Tibial nerve (tissue), 4 donors: ENCODE measurements around the gene PAQR9. TPM values are rescaled to one million over a fixed set of nuclear protein-coding genes. Genes with fewer than 3 reads are reported as not detected.

Source experiments
- DNase-seq, 2 donors: peaks; one replicate each; pipeline ENCODE4 v3.0.0-alpha.2; 2019; ENCODE audit warnings: low spot score in 2 of 2
- H3K27ac ChIP-seq, 4 donors: fragments of 200-600 bp; sonication (generic) in 3 of 4; one replicate each; pipeline ENCODE4 v1.5.1; 2017 to 2019; ENCODE audit warnings: mild to moderate bottlenecking in 1 of 4
- H3K27me3 ChIP-seq, 2 donors: fragments of 200-600 bp; sonication (generic) in 1 of 2; one replicate each; pipeline versions ENCODE4 v1.5.1 to v1.6.0; 2017 to 2019
- H3K36me3 ChIP-seq, 3 donors: fragments of 200-600 bp; sonication (generic); one replicate each; pipeline ENCODE4 v1.5.1; 2018 to 2019
- H3K4me1 ChIP-seq, 4 donors: fragments of 200-600 bp; sonication (generic) in 3 of 4; one replicate each; pipeline ENCODE4 v1.5.1; 2017 to 2019
- H3K4me3 ChIP-seq, 4 donors: fragments of 200-600 bp; sonication (generic) in 3 of 4; one replicate each; pipeline ENCODE4 v1.5.1; 2017 to 2019; ENCODE audit warnings: mild to moderate bottlenecking in 1 of 4, moderate library complexity in 1 of 4
- H3K9me3 ChIP-seq, 4 donors: fragments of 200-600 bp; sonication (generic) in 3 of 4; one replicate each; pipeline ENCODE4 v1.5.1; 2017 to 2019
- EP300 ChIP-seq, 2 donors: sonication (generic); formaldehyde crosslinking; IDR thresholded peaks; one replicate each; pipeline ENCODE4 v1.6.1; 2017; ENCODE audit warnings: antibody characterized with exemption in 2 of 2, mild to moderate bottlenecking in 1 of 2
- POLR2A ChIP-seq, 2 donors: fragments of 450-650 bp; IDR thresholded peaks; one replicate each; pipeline ENCODE4 v1.6.1; 2017; ENCODE audit warnings: antibody characterized with exemption in 2 of 2, mild to moderate bottlenecking in 2 of 2, moderate library complexity in 2 of 2
- WGBS, 2 donors: methylation state at CpG; one replicate each; pipeline ENCODE4 v1.1.5; 2018; 5-methylcytosine and 5-hydroxymethylcytosine counted together
- total RNA-seq, 4 donors: library from RNA; depleted of rRNA; stranded (reverse); fragments of >200 nt; gene quantifications; one replicate each; pipeline ENCODE4 v1.1.0, GENCODE V29; 2016
- TF ChIP-seq, protein P1 (sequence below), 5 experiments: fragments of 200-600 bp in 3 of 5; fragments of 450-650 bp in 2 of 5; sonication (generic) in 3 of 5; IDR thresholded peaks; one replicate each; pipeline ENCODE4 v1.5.1; 2016 to 2019; ENCODE audit warnings: antibody characterized with exemption in 5 of 5, mild to moderate bottlenecking in 3 of 5, moderate library complexity in 2 of 5

PAQR9 gene
- total RNA-seq, 4 donors from 2014 or later, result not detected

DNA sequence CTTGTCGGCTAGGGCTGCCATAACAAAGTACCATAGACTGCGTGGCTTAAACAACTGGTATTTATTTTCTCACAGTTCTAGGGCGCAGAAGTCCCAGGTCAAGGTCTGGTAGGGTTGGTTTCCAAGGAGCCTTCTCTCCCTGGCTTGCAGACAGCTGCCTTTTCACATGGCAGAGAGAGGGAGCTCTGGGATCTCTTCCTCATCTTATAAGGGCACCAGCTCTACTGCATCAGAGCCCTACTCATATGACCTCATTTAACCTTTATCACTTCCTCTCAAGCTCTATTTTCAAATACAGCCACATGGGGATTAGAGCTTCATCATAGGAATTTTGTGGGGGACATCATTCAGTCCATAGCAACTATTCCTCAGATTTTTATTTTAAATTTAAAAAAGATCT, 17.6 kb upstream of the PAQR9 start:
- no peak overlapping the region for H3K4me3 ChIP-seq
- 66 to 71% methylated on average over 3 of the region's 3 CpGs for WGBS, 2 donors
- TF ChIP-seq, protein P1, sequence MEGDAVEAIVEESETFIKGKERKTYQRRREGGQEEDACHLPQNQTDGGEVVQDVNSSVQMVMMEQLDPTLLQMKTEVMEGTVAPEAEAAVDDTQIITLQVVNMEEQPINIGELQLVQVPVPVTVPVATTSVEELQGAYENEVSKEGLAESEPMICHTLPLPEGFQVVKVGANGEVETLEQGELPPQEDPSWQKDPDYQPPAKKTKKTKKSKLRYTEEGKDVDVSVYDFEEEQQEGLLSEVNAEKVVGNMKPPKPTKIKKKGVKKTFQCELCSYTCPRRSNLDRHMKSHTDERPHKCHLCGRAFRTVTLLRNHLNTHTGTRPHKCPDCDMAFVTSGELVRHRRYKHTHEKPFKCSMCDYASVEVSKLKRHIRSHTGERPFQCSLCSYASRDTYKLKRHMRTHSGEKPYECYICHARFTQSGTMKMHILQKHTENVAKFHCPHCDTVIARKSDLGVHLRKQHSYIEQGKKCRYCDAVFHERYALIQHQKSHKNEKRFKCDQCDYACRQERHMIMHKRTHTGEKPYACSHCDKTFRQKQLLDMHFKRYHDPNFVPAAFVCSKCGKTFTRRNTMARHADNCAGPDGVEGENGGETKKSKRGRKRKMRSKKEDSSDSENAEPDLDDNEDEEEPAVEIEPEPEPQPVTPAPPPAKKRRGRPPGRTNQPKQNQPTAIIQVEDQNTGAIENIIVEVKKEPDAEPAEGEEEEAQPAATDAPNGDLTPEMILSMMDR (IDR thresholded peaks at IDR 0.05), result no peak
- TF ChIP-seq POLR2A (IDR thresholded peaks at IDR 0.05) (no peak), EP300 (IDR thresholded peaks at IDR 0.05) (no peak)
- no peaks in the 10 kb centered on the region for H3K9me3 ChIP-seq
- H3K27me3 ChIP-seq, result peaks cover 0 to 6% of the 10 kb centered on the region in 2 donors
- peaks cover 0 to 5% (median 0%) of the 10 kb centered on the region in 4 donors for H3K4me1 ChIP-seq
- no peak overlapping the region for H3K27ac ChIP-seq
- H3K36me3 ChIP-seq, result no peaks in the 10 kb centered on the region
- DNase-seq, result no peak

DNA sequence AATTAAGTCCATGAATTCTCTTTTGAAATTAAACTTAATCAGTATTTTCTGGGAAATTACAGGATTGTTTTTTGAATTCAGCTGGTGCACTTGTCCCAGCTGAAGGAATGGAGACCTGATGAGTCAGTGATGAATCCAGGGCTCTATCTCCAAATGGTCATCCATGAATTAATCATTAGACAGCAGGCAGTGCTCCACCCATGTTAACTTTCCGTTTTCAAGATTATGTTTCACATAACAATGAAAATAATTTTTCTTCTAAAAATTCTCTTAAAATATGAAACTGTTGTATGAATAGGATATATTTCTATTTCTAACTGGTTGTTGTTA, 13.9 kb upstream of the PAQR9 start:
- no peak overlapping the region for H3K4me3 ChIP-seq
- TF ChIP-seq, protein P1 (IDR thresholded peaks at IDR 0.05), result no peak
- TF ChIP-seq POLR2A (IDR thresholded peaks at IDR 0.05), result no peak
- no peak for TF ChIP-seq EP300 (IDR thresholded peaks at IDR 0.05)
- peaks cover 0 to 6% of the 10 kb centered on the region in 2 donors for H3K27me3 ChIP-seq
- 63 to 81% methylated on average over 1 of the region's 1 CpG for WGBS, 2 donors
- H3K9me3 ChIP-seq, result no peaks in the 10 kb centered on the region
- H3K36me3 ChIP-seq, result no peaks in the 10 kb centered on the region
- H3K4me1 ChIP-seq, result peaks cover 0 to 5% (median 0%) of the 10 kb centered on the region in 4 donors
- no peak for DNase-seq
- no peak overlapping the region for H3K27ac ChIP-seq

DNA sequence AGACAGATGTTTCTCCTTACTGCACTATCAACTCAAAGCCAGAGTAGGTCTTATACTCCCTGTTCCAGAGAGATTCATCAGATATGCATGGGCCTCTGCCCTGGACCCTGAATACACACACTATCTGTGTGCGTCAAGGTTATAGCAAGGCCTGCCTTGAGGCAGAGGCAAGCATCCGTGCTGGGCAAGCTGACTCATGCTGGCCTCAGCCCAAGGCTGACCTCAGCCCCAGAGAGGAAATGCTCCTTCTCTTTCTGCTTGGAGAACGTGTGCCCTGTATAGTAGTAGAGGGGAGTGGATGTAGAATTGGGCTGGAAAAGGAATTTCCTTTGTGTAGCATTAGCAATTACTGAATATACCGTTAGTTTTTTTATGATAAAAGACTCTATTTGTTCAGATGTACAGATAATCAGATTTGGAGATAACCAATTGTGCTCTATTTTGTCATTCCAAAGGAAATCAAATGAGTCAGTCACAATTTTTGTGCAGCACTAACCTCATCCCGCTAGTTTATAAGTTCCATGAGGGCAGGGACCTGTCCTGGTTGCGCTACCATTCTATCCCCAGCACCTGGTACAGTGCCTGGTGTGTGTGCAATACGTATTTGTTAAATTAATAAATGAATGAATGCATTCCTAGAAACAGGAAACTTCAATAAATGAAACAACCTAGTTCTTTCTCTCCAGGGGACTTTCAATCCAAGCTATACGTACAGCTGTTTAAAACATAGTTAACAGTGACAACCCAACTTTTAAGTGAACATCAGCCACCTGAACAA, 13.3 kb upstream of the PAQR9 start:
- Histone ChIP-seq H3K36me3 (no peaks in the 10 kb centered on the region), H3K27me3 (peaks cover 0 to 6% of the 10 kb centered on the region in 2 donors), H3K27ac (no peak overlapping the region), H3K9me3 (no peaks in the 10 kb centered on the region), H3K4me1 (peaks cover 0 to 5% (median 0%) of the 10 kb centered on the region in 4 donors), H3K4me3 (no peak overlapping the region)
- DNase-seq, result peak in 1 of 2 donors; percentile 29
- WGBS, 2 donors, result 45 to 48% methylated on average over 8 of the region's 8 CpGs
- TF ChIP-seq, protein P1 (IDR thresholded peaks at IDR 0.05), result no peak
- TF ChIP-seq EP300 (IDR thresholded peaks at IDR 0.05) (no peak), POLR2A (IDR thresholded peaks at IDR 0.05) (no peak)

DNA sequence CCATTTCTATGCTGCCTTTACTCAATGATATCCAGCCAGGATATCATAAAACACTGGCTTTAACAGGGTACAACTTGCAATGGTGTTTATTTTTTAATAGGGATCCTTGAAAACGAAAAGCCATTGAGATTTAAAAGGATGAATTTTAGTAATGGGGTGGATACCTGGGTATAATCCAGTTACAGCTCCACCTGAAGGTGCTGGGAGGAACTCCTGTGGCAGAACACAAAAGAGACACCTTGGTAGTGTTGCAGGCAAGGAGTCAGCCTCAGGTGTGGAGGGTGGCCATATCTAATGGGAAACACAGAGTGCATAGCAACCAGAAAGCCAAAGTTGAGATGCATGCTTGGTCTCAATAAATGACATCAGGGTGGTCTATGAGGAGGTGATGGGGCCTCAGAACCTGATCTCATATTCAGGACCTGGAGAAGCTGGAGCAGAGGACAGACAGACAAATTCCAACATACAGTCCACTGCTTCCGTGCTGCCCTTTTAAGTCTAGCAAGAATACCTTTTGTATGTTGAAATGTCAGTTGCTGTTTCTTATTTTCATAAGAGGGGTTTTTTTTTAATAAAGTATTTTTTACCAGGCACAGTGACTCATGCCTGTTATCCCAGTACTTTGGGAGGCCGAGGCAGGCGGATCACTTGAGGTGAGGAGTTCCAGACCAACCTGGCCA, 12.0 kb upstream of the PAQR9 start:
- WGBS, 2 donors, result 90 to 91% methylated on average over 4 of the region's 4 CpGs
- Histone ChIP-seq H3K36me3 (no peaks in the 10 kb centered on the region), H3K27ac (no peak overlapping the region), H3K27me3 (peaks cover 0 to 4% of the 10 kb centered on the region in 2 donors), H3K9me3 (no peaks in the 10 kb centered on the region), H3K4me3 (no peak overlapping the region), H3K4me1 (peaks cover 0 to 5% (median 0%) of the 10 kb centered on the region in 4 donors)
- DNase-seq, result no peak
- no peak for TF ChIP-seq POLR2A (IDR thresholded peaks at IDR 0.05)
- TF ChIP-seq EP300 (IDR thresholded peaks at IDR 0.05), result no peak
- TF ChIP-seq, protein P1 (IDR thresholded peaks at IDR 0.05), result no peak
